SHP77 (cell line): ENCODE results near the gene UMAD1.

Experiments used
- DNase-seq, 2 experiments: peaks; one replicate each; lab custom pipeline; 2025; lab: John Stamatoyannopoulos, UW

UMAD1 gene

GRCh38 chr7:7688956-7689355 is 48.4 kb downstream of the UMAD1 start:
- DNase-seq, result no peak

- DNase-seq, result no peak
These were observed 53.3 kb downstream of the UMAD1 start for GRCh38 chr7:7693881-7694280.

- no peak for DNase-seq
These were observed 54.0 kb downstream of the UMAD1 start for GRCh38 chr7:7694542-7694941.

- no peak for DNase-seq
These were observed 54.7 kb downstream of the UMAD1 start for GRCh38 chr7:7695111-7695817.

GRCh38 chr7:7696458-7697119 is 56.0 kb downstream of the UMAD1 start:
- no peak for DNase-seq

GRCh38 chr7:7698930-7699329 is 58.4 kb downstream of the UMAD1 start:
- no peak for DNase-seq

GRCh38 chr7:7699380-7699779 is 58.8 kb downstream of the UMAD1 start:
- no peak for DNase-seq

- DNase-seq, result no peak
These were observed 59.4 kb downstream of the UMAD1 start for GRCh38 chr7:7699970-7700369.

GRCh38 chr7:7701527-7701926 is 61.0 kb downstream of the UMAD1 start:
- no peak for DNase-seq

- DNase-seq, result peak in 1 of 2 experiments; percentile 7
These were observed 62.3 kb downstream of the UMAD1 start for GRCh38 chr7:7702826-7703225.

- no peak for DNase-seq
These were observed 62.9 kb downstream of the UMAD1 start for GRCh38 chr7:7703427-7703826.

GRCh38 chr7:7704867-7705266 is 64.3 kb downstream of the UMAD1 start:
- no peak for DNase-seq

- DNase-seq, result no peak
These were observed 64.8 kb downstream of the UMAD1 start for GRCh38 chr7:7705318-7705717.

GRCh38 chr7:7706101-7706511 is 65.6 kb downstream of the UMAD1 start:
- DNase-seq, result no peak

- no peak for DNase-seq
These were observed 66.1 kb downstream of the UMAD1 start for GRCh38 chr7:7706556-7707172.

GRCh38 chr7:7707246-7707645 is 66.7 kb downstream of the UMAD1 start:
- no peak for DNase-seq

- no peak for DNase-seq
These were observed 67.3 kb downstream of the UMAD1 start for GRCh38 chr7:7707806-7708205.

- no peak for DNase-seq
These were observed 68.7 kb downstream of the UMAD1 start for GRCh38 chr7:7709291-7709690.

GRCh38 chr7:7710469-7710868 is 69.9 kb downstream of the UMAD1 start:
- DNase-seq, result no peak

- DNase-seq, result no peak
These were observed 73.2 kb downstream of the UMAD1 start for GRCh38 chr7:7713730-7714129.

GRCh38 chr7:7718492-7718891 is 77.9 kb downstream of the UMAD1 start, which contains the start of gene RPA3:
RPA3 (minus strand) TSS chr7:7718607; CDS start chr7:7640418, 78,189 bp downstream.
- peak in 1 of 2 experiments; percentile 19 for DNase-seq

GRCh38 chr7:7719236-7719635 is 78.7 kb downstream of the UMAD1 start:
- peak; percentile 96 to 97 for DNase-seq

GRCh38 chr7:7720193-7720592 is 79.6 kb downstream of the UMAD1 start:
- DNase-seq, result peak in 1 of 2 experiments; percentile 41
